KMS-11 (cell line): Measurements from ENCODE around the gene CLN6.
A peak's percentile ranks its signal among the peaks of the same experiment; 100 is the strongest.

Source experiments
- H2AFZ ChIP-seq: fragments of 200-600 bp; sonication (generic); 2 replicates; pipeline ENCODE4 v1.6.1; 2016; ENCODE audit warnings: antibody characterized with exemption, mixed run types, low read depth
- H3K27ac ChIP-seq: fragments of 200-600 bp; sonication (generic); 2 replicates; pipeline ENCODE4 v1.6.1; 2016; ENCODE audit warnings: mild to moderate bottlenecking, mixed run types
- H3K27me3 ChIP-seq: fragments of 200-600 bp; sonication (generic); 2 replicates; pipeline ENCODE4 v1.6.1; 2017; ENCODE audit warnings: mild to moderate bottlenecking, low read depth, mixed run types, moderate library complexity; ENCODE audit not compliant: insufficient read depth
- H3K36me3 ChIP-seq: fragments of 200-600 bp; sonication (generic); 2 replicates; pipeline ENCODE4 v1.6.1; 2017; ENCODE audit warnings: mild to moderate bottlenecking, mixed run types; ENCODE audit not compliant: insufficient read depth
- H3K4me1 ChIP-seq: fragments of 200-600 bp; sonication (generic); 2 replicates; pipeline ENCODE4 v1.6.1; 2016; ENCODE audit warnings: mild to moderate bottlenecking, low read depth, mixed run types; ENCODE audit not compliant: poor library complexity, severe bottlenecking
- H3K4me2 ChIP-seq: fragments of 200-600 bp; sonication (generic); 2 replicates; pipeline ENCODE4 v1.7.0; 2016; ENCODE audit warnings: mild to moderate bottlenecking, mixed run types
- H3K4me3 ChIP-seq: fragments of 200-600 bp; sonication (generic); IDR thresholded peaks from 2 replicates; pipeline ENCODE4 v1.6.1; 2017; ENCODE audit warnings: low read depth, low read length, mixed read lengths; ENCODE audit not compliant: insufficient read depth
- H3K79me2 ChIP-seq: fragments of 200-600 bp; sonication (generic); 2 replicates; pipeline ENCODE4 v1.6.1; 2016; ENCODE audit warnings: low read depth, mixed run types; ENCODE audit not compliant: insufficient read depth
- H3K9ac ChIP-seq: fragments of 200-600 bp; sonication (generic); 2 replicates; pipeline ENCODE4 v1.6.1; 2016; ENCODE audit warnings: mild to moderate bottlenecking, mixed run types
- H4K20me1 ChIP-seq: fragments of 200-600 bp; sonication (generic); 2 replicates; pipeline ENCODE4 v1.6.1; 2016; ENCODE audit warnings: mild to moderate bottlenecking, mixed run types; ENCODE audit not compliant: insufficient read depth
- CTCF ChIP-seq: fragments of 200-600 bp; sonication (generic); conservative IDR thresholded peaks from 2 replicates; pipeline ENCODE4 v1.6.1; 2017; ENCODE audit warnings: low read depth, mild to moderate bottlenecking, antibody characterized with exemption, low read length, moderate library complexity, mixed read lengths

The CLN6 gene

GRCh38 chr15:68210821-68211655 is 18.5 kb downstream of the CLN6 start:
- Histone ChIP-seq H3K9ac (no peak overlapping the region), H3K4me3 (no peak overlapping the region), H3K36me3 (no peaks in the 10 kb centered on the region; the same call in 1 of the 2 replicates)

DNA sequence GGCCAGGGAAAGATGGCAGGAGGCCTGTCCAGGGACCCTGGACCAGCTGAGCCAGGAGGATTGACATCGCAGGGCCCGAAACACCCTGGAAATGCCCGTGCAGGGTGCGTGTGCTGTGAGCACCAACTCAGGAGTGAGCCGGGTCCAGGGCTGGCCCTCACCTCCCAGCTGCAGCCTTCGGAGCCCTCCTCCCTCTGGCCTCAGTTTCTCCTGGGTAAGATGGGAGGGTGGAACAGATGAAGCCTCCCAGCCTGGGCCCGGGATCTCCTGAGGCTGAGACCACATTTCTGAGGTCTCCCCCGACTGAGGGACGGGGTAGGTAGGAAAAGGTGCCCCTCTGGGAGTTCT is 19.1 kb downstream of the CLN6 start:
- no peak overlapping the region for H3K27ac ChIP-seq
- H3K9ac ChIP-seq, result no peak overlapping the region
- H2AFZ ChIP-seq, result no peak overlapping the region
- no peaks in the 10 kb centered on the region for H3K27me3 ChIP-seq
- H3K4me2 ChIP-seq, result no peak overlapping the region
- H4K20me1 ChIP-seq, result peaks cover 6% of the 10 kb centered on the region; the same call in 1 of the 2 replicates
- H3K4me3 ChIP-seq, result no peak overlapping the region
- peaks cover 4% of the 10 kb centered on the region; the same call in 1 of the 2 replicates for H3K79me2 ChIP-seq
- H3K4me1 ChIP-seq, result no peaks in the 10 kb centered on the region
- no peaks in the 10 kb centered on the region; the same call in 1 of the 2 replicates for H3K36me3 ChIP-seq
- no peak for TF ChIP-seq CTCF

More at GRCh38 chr15:68210821-68211655, 18.5 kb downstream of the CLN6 start:
- H3K4me2 ChIP-seq, result no peak overlapping the region
- no peak overlapping the region for H2AFZ ChIP-seq
- no peaks in the 10 kb centered on the region for H3K27me3 ChIP-seq
- peaks cover 10% of the 10 kb centered on the region; the same call in 1 of the 2 replicates for H3K79me2 ChIP-seq
- no peak overlapping the region for H3K27ac ChIP-seq
- H4K20me1 ChIP-seq, result peaks cover 12% of the 10 kb centered on the region; the same call in 1 of the 2 replicates
- peak; percentile 68 for TF ChIP-seq CTCF
- H3K4me1 ChIP-seq, result no peaks in the 10 kb centered on the region

DNA sequence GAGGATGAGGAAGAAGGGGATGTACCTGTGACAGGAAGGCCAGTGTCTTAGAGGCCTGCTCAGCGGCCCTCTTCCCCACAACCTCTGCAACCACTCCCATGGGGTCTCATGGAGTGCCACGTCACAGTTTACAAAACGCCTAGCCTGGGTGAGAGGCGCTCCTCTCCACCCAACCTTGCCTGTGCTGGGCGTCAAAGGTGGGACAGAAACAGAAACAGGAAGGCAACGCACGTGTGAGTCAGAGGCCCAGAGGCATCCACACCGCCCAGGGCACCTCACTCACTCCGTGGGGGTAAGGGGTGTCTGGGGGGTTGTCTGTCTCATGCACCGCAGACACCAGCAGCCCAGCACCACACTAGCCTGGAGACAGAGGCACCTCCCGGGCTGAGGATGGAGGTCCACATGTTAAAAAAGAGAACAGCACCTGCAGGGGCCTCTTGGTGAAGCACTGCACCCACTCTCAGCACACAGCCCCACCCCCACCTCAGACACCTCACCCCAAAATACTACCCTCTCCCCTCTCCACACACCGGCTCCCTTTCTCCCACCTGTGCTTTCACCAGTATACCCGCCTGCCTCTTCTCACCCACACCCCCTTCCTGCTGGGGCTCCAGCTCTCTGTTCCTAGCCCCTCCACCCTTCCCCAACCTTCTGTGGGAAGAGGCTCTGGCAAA is 19.7 kb downstream of the CLN6 start:
- peaks cover under 1% of the 10 kb centered on the region; the same call in 1 of the 2 replicates for H4K20me1 ChIP-seq
- no peaks in the 10 kb centered on the region for H3K27me3 ChIP-seq
- no peaks in the 10 kb centered on the region; the same call in 1 of the 2 replicates for H3K36me3 ChIP-seq
- no peak overlapping the region for H2AFZ ChIP-seq
- H3K4me1 ChIP-seq, result no peaks in the 10 kb centered on the region
- H3K4me2 ChIP-seq, result no peak overlapping the region
- H3K9ac ChIP-seq, result no peak overlapping the region
- no peak overlapping the region for H3K27ac ChIP-seq
- no peak for TF ChIP-seq CTCF
- H3K4me3 ChIP-seq, result no peak overlapping the region
- H3K79me2 ChIP-seq, result no peaks in the 10 kb centered on the region; the same call in 1 of the 2 replicates

DNA sequence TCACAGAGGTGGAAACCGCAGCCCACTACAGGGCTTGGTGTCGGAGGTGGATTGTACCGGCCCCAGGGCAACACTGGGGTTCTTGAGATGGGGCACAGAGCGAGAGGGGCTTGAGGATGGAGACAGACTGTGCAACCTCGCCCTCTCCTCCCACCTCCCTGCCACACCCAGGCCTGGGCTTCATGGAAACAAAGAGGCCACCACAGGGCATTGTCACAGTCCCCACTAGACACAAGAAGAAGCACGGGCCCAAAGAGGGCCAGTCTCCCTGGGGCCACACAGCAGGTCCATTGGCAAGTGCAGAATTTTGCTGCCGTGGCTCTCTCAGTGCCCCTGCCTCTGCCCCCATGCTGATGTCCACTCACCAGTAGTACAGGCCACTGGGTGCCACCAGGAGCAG is 20.3 kb downstream of the CLN6 start:
- no peak for TF ChIP-seq CTCF
- Histone ChIP-seq H3K9ac (no peak overlapping the region), H3K4me2 (no peak overlapping the region), H3K36me3 (no peaks in the 10 kb centered on the region), H3K4me3 (no peak overlapping the region), H3K4me1 (no peaks in the 10 kb centered on the region), H3K27me3 (no peaks in the 10 kb centered on the region), H3K79me2 (no peaks in the 10 kb centered on the region; the same call in 1 of the 2 replicates), H2AFZ (no peak overlapping the region), H4K20me1 (no peaks in the 10 kb centered on the region), H3K27ac (no peak overlapping the region)
